GM21576 (cell line): ENCODE measurements around the gene FURIN.
"Not testable (repeated sequence)": the region's sequence is repeated elsewhere in the genome, so short reads cannot be mapped to it uniquely, and the experiment has no call there.

Experiments used
- ATAC-seq: cut with Tn5 transposase; IDR thresholded peaks from one replicate; pipeline ENCODE4 v1.9.1; 2021; ENCODE audit warnings: mild to moderate bottlenecking, moderate library complexity; ENCODE audit not compliant: unreplicated experiment

The FURIN gene

GRCh38 chr15:90869601-90870353 is 1.4 kb downstream of the FURIN start:
- ATAC-seq = no peak

- no peak for ATAC-seq
These were observed 2.2 kb downstream of the FURIN start for GRCh38 chr15:90870354-90871138.

- no peak for ATAC-seq
These were observed 2.8 kb downstream of the FURIN start for GRCh38 chr15:90871139-90871715.

- no peak for ATAC-seq
These were observed 3.5 kb downstream of the FURIN start for GRCh38 chr15:90871716-90872485.

GRCh38 chr15:90872486-90873184 is 4.2 kb downstream of the FURIN start:
- ATAC-seq = no peak

GRCh38 chr15:90873488-90873997 is 5.2 kb downstream of the FURIN start:
- ATAC-seq = no peak

GRCh38 chr15:90873998-90874605 is 5.7 kb downstream of the FURIN start:
- no peak for ATAC-seq

GRCh38 chr15:90874986-90875385 is 6.6 kb downstream of the FURIN start:
- not testable (repeated sequence) for ATAC-seq

GRCh38 chr15:90875549-90875981 is 7.2 kb downstream of the FURIN start:
- no peak for ATAC-seq

GRCh38 chr15:90876046-90876445 is 7.7 kb downstream of the FURIN start:
- no peak for ATAC-seq

- ATAC-seq = no peak
These were observed 8.3 kb downstream of the FURIN start for GRCh38 chr15:90876512-90877170.

GRCh38 chr15:90877315-90877714 is 8.9 kb downstream of the FURIN start:
- ATAC-seq = no peak

GRCh38 chr15:90877996-90878395 is 9.6 kb downstream of the FURIN start:
- no peak for ATAC-seq

- no peak for ATAC-seq
These were observed 10.3 kb downstream of the FURIN start for GRCh38 chr15:90878660-90879059.

- no peak for ATAC-seq
These were observed 11.5 kb downstream of the FURIN start for GRCh38 chr15:90879730-90880366.

- no peak for ATAC-seq
These were observed 12.2 kb downstream of the FURIN start for GRCh38 chr15:90880381-90881145.

GRCh38 chr15:90881181-90881977 is 13.0 kb downstream of the FURIN start:
- ATAC-seq = no peak
